Glutamatergic neuron (in vitro differentiated cells): ENCODE results near the gene FAM174B. TPM values are rescaled to one million over a fixed set of nuclear protein-coding genes. Genes with fewer than 3 reads are reported as not detected.

ENCODE experiments used
- DNase-seq: peaks from one replicate; pipeline ENCODE4 v3.0.0; 2022
- H3K27ac Mint-ChIP-seq: one replicate; pipeline ENCODE4 v1.8.0; 2020; ENCODE audit warnings: mild to moderate bottlenecking, mixed read lengths, inconsistent platforms; ENCODE audit not compliant: unreplicated experiment
- H3K27me3 Mint-ChIP-seq: one replicate; pipeline ENCODE4 v1.8.0; 2020; ENCODE audit warnings: mild to moderate bottlenecking, moderate library complexity, mixed read lengths, inconsistent platforms; ENCODE audit not compliant: unreplicated experiment
- H3K36me3 Mint-ChIP-seq: one replicate; pipeline ENCODE4 v1.8.0; 2020; ENCODE audit warnings: mild to moderate bottlenecking, mixed read lengths, inconsistent platforms; ENCODE audit not compliant: unreplicated experiment
- H3K4me1 Mint-ChIP-seq: one replicate; pipeline ENCODE4 v1.8.0; 2020; ENCODE audit warnings: mild to moderate bottlenecking, low read depth, mixed read lengths, inconsistent platforms; ENCODE audit not compliant: unreplicated experiment
- H3K4me3 Mint-ChIP-seq: one replicate; pipeline ENCODE4 v1.8.0; 2020; ENCODE audit warnings: mild to moderate bottlenecking, mixed read lengths, inconsistent platforms; ENCODE audit not compliant: unreplicated experiment
- H3K9me3 Mint-ChIP-seq: one replicate; pipeline ENCODE4 v1.8.0; 2020; ENCODE audit warnings: mild to moderate bottlenecking, moderate library complexity, mixed read lengths, inconsistent platforms; ENCODE audit not compliant: unreplicated experiment
- total RNA-seq: library from RNA; stranded (reverse); fragmentation: NEBNext Ultra II Directional; extraction: Animal tissue kit (Norgen Biotek cat#: 25700); gene quantifications from one replicate; pipeline ENCODE4 v1.2.1, GENCODE V29; 2021; ENCODE audit not compliant: unreplicated experiment
- TF ChIP-seq, protein P1 (sequence below): fragments of 200-600 bp; sonication (generic); IDR thresholded peaks from one replicate; pipeline ENCODE4 v1.5.0; 2021; ENCODE audit not compliant: partially characterized antibody, unreplicated experiment

Gene FAM174B
- total RNA-seq, 1 donor from 2014 or later = 8.6 TPM

DNA sequence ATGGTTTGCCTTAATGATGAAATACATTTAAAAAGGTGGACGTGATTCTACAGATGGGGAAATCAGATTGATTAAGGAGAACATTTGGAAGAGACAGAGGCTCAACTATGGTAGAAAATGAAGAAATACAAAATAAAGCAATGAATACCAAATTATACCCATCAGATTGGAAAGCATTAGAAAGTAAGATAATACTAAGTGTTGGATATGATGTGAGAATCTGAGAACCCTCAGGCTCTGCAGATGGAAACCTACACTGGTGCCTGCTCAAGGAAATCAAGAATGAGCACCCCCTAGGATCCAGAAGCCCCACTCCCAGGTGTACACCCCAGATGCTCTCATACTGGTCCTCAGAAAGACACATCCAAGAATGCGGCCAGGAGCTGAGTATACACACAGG, 4.6 kb downstream of the FAM174B start:
- H3K4me3 Mint-ChIP-seq = no peak overlapping the region
- peaks cover 26% of the 10 kb centered on the region for H3K4me1 Mint-ChIP-seq
- H3K27me3 Mint-ChIP-seq = peaks cover 18% of the 10 kb centered on the region
- H3K27ac Mint-ChIP-seq = no peak overlapping the region
- TF ChIP-seq, protein P1, sequence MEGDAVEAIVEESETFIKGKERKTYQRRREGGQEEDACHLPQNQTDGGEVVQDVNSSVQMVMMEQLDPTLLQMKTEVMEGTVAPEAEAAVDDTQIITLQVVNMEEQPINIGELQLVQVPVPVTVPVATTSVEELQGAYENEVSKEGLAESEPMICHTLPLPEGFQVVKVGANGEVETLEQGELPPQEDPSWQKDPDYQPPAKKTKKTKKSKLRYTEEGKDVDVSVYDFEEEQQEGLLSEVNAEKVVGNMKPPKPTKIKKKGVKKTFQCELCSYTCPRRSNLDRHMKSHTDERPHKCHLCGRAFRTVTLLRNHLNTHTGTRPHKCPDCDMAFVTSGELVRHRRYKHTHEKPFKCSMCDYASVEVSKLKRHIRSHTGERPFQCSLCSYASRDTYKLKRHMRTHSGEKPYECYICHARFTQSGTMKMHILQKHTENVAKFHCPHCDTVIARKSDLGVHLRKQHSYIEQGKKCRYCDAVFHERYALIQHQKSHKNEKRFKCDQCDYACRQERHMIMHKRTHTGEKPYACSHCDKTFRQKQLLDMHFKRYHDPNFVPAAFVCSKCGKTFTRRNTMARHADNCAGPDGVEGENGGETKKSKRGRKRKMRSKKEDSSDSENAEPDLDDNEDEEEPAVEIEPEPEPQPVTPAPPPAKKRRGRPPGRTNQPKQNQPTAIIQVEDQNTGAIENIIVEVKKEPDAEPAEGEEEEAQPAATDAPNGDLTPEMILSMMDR = no peak
- DNase-seq = no peak
- peaks cover 6% of the 10 kb centered on the region for H3K36me3 Mint-ChIP-seq
- peaks cover 16% of the 10 kb centered on the region for H3K9me3 Mint-ChIP-seq

DNA sequence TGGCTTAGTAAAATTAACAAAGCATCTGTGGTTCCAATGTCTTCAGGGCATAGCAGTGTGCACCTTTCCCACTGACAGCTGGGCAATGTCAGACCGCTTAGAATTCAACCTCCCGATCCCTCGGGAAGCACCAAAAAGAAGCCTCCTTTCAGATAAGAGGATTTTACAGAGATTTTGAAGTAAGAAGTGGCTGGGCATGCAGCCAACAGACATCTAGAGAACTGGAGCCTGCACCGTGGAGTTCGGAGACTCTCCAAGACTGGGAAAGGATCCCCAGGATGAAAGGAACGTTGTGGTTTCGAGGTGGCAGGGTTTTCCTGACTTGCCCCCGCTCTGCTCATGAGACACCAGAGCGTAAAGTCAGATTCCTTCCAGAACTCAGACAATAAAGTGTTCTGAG, 5.3 kb downstream of the FAM174B start:
- peak overlapping the region; percentile 27 for H3K4me3 Mint-ChIP-seq
- no peak for DNase-seq
- peaks cover 19% of the 10 kb centered on the region for H3K27me3 Mint-ChIP-seq
- peaks cover 15% of the 10 kb centered on the region for H3K9me3 Mint-ChIP-seq
- no peak overlapping the region for H3K27ac Mint-ChIP-seq
- H3K36me3 Mint-ChIP-seq = peaks cover 6% of the 10 kb centered on the region
- peaks cover 29% of the 10 kb centered on the region for H3K4me1 Mint-ChIP-seq
- TF ChIP-seq, protein P1 = no peak

DNA sequence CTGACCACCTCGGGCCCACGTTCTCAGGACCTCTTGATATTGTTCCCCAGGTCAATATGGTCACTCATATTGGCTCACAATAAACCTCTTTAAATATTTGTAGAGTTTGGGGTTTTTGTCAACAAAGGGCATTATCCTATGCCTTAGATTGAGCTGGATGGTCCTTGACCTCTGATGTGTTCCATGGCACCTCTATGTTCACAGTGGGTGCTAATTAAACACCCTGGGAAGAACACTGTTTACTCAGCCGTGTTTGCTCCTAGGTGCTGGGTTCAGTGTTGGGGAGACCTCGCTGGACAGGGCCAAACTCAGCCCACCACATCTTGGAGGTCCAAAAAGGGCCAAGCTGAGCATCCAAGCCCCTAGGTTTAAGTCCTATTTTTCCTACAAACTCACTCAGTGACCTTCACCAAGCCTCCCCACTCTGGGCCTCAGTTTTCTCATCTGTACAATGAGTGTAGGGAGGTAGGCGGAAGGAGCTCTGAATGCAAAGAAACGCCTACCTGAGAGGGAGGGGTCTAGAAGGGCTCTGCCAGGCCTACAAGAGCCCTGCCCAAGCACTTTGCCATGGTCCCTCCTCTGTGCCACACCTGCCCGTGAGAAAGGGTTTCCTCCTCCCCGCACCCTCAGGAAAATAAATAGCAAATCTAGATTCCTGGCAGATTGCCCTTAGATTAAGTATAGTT, 7.2 kb downstream of the FAM174B start:
- peaks cover 27% of the 10 kb centered on the region for H3K4me1 Mint-ChIP-seq
- no peak for DNase-seq
- peaks cover 5% of the 10 kb centered on the region for H3K9me3 Mint-ChIP-seq
- TF ChIP-seq, protein P1 = no peak
- H3K36me3 Mint-ChIP-seq = peaks cover 6% of the 10 kb centered on the region
- H3K27me3 Mint-ChIP-seq = peaks cover 6% of the 10 kb centered on the region
- no peak overlapping the region for H3K27ac Mint-ChIP-seq
- H3K4me3 Mint-ChIP-seq = no peak overlapping the region

DNA sequence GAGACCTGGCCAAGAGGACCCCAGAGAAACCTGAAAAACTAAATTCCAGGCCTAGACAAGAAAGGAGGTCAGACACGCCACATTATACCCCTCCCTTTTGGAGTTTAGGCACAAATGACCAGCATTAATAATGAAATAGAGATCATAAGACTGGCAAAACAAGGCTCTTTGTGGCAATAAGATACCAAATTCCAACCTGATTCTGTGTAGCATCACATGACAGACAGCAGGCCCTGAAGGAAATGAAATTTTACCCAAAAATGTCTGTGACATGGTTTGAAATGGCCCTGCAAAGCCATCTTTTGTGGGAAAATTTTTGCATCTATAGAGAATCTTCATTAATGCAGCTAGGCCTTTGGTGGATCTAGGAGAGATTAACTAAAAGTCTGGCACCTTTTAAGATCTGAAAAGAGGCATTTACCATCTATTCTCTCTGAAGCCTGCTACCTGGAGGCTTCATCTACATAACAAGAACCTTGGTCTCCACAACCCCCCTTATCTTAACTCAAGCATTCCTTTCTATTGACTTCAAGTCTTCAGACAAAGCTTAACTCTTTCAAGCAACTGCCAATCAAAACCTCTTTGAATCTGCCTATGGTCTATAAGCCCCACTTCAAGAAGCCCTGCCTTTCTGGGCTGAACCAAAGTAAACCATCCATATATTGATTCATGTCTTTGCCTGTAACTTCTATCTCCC, 8.0 kb downstream of the FAM174B start:
- peaks cover 6% of the 10 kb centered on the region for H3K27me3 Mint-ChIP-seq
- TF ChIP-seq, protein P1 = no peak
- no peak for DNase-seq

DNA sequence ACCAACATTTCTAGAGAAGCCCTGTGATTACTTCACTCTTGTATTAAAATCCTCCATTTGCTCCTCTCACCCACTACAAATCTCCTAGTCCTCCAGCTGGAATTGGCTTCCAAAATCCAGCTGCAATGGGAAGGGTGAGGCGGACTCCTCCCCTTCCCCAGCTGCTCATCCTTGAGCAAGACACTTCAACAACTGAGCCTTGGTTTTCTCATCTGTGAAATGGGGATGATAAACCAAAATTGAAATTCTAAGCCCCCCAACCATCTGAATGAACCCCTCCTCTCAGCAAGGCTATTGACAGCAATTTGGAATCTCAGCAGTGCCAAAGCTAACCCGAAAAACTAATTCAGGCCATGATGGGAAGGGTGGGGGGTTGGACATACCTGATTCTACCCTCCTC, 9.4 kb downstream of the FAM174B start:
- DNase-seq = no peak
- Mint-ChIP-seq H3K4me3 (peak overlapping the region; percentile 57), H3K36me3 (peaks cover 6% of the 10 kb centered on the region), H3K4me1 (peaks cover 25% of the 10 kb centered on the region), H3K27ac (no peak overlapping the region), H3K27me3 (peaks cover 6% of the 10 kb centered on the region), H3K9me3 (peaks cover 4% of the 10 kb centered on the region)
- TF ChIP-seq, protein P1 = no peak

More for the DNA sequence above, 8.0 kb downstream of the FAM174B start:
- H3K9me3 Mint-ChIP-seq = no peaks in the 10 kb centered on the region
- no peak overlapping the region for H3K27ac Mint-ChIP-seq
- no peak overlapping the region for H3K4me3 Mint-ChIP-seq
- H3K4me1 Mint-ChIP-seq = peaks cover 25% of the 10 kb centered on the region
- H3K36me3 Mint-ChIP-seq = peaks cover 6% of the 10 kb centered on the region
